Measurements from ENCODE around the gene SPIRE1. TPM values are rescaled to one million over a fixed set of nuclear protein-coding genes. Genes with fewer than 3 reads are reported as not detected.
A peak's percentile ranks its signal among the peaks of the same experiment; 100 is the strongest.

Gene SPIRE1
- total RNA-seq, 1 experiment from 2014 or later = 16.6 TPM

DNA sequence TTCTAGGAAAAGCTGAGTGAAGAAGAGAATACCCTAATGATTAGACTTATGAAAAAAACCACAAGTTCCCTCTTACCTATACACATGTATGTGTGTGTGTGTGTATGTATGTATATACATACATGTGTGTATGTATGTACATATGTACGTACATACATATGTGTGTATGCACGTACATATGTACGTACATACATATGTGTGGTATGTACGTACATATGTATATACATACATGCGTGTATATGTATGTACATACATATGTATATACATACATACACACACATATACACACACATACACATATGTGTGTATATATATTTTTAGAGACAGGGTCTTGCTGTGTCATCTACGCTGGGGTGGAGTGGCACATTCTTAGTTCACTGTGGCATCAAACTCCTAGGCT is 196.6 kb downstream of the SPIRE1 start:
- TF ChIP-seq, protein P1, sequence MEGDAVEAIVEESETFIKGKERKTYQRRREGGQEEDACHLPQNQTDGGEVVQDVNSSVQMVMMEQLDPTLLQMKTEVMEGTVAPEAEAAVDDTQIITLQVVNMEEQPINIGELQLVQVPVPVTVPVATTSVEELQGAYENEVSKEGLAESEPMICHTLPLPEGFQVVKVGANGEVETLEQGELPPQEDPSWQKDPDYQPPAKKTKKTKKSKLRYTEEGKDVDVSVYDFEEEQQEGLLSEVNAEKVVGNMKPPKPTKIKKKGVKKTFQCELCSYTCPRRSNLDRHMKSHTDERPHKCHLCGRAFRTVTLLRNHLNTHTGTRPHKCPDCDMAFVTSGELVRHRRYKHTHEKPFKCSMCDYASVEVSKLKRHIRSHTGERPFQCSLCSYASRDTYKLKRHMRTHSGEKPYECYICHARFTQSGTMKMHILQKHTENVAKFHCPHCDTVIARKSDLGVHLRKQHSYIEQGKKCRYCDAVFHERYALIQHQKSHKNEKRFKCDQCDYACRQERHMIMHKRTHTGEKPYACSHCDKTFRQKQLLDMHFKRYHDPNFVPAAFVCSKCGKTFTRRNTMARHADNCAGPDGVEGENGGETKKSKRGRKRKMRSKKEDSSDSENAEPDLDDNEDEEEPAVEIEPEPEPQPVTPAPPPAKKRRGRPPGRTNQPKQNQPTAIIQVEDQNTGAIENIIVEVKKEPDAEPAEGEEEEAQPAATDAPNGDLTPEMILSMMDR (conservative IDR thresholded peaks at IDR 0.05) = no peak
- no peak overlapping the region for H3K4ac ChIP-seq (ENCODE audit: low read depth, low read length)
- no peaks in the 10 kb centered on the region for H3K9me3 ChIP-seq (ENCODE audit: control insufficient read depth, low read depth, low read length)
- H3K23ac ChIP-seq (ENCODE audit: insufficient read length, low read depth, low read length) = no peak overlapping the region
- WGBS (ENCODE audit: extremely low coverage, insufficient read length, low lambda C conversion rate) = no CpG with 5 or more reads among the region's 6 CpGs
- H2BK120ac ChIP-seq (ENCODE audit: low read depth, low read length, poor library complexity, severe bottlenecking) = no peak overlapping the region
- H3K4me1 Mint-ChIP-seq = peaks cover 5 to 7% of the 10 kb centered on the region in 2 experiments
- H3K4me3 Mint-ChIP-seq = no peak overlapping the region
- H3K27ac ChIP-seq (ENCODE audit: insufficient read length, low read depth, low read length) = no peak overlapping the region
- H3K27me3 ChIP-seq (ENCODE audit: insufficient read depth, low read length) = no peaks in the 10 kb centered on the region
- H4K91ac ChIP-seq (ENCODE audit: insufficient read length, low read depth, low read length) = no peak overlapping the region
- no peak overlapping the region for H3K9ac ChIP-seq (ENCODE audit: extremely low read depth, insufficient read length, low read length)
- H3K23me2 ChIP-seq (ENCODE audit: insufficient read length, low read depth, low read length, poor library complexity, severe bottlenecking) = no peaks in the 10 kb centered on the region
- H3K18ac ChIP-seq (ENCODE audit: insufficient read length, low read depth, low read length) = no peak overlapping the region
- peaks cover 2 to 5% (median 4%) of the 10 kb centered on the region in 3 experiments; a peak in 4 of 7 replicates for H3K36me3 Mint-ChIP-seq (ENCODE audit: insufficient read depth in 1 of 3, low read depth in 3 of 3)
- no peak overlapping the region for H3K14ac ChIP-seq (ENCODE audit: insufficient read depth, low read length)
- H3K27me3 Mint-ChIP-seq (ENCODE audit: low read depth) = no peaks in the 10 kb centered on the region
- H2AK5ac ChIP-seq (ENCODE audit: insufficient read length, low read length) = no peak overlapping the region
- no peak overlapping the region for H2BK20ac ChIP-seq (ENCODE audit: low read depth, low read length, poor library complexity, severe bottlenecking)
- no peak overlapping the region for H2AFZ ChIP-seq (ENCODE audit: low read length)
- H3K4me2 ChIP-seq (ENCODE audit: insufficient read depth, insufficient read length, low read length) = no peak overlapping the region
- no peak overlapping the region for H2BK15ac ChIP-seq (ENCODE audit: low read depth, low read length)
- no peak overlapping the region for H4K8ac ChIP-seq (replicated peaks; ENCODE audit: insufficient read length, low read depth, low read length)
- no peaks in the 10 kb centered on the region for H3K79me1 ChIP-seq (ENCODE audit: insufficient read depth, low read depth, low read length, poor library complexity, severe bottlenecking)
- DNase-seq = no peak
- no peak overlapping the region for H3T11ph ChIP-seq (ENCODE audit: low read length)
- H3K79me2 ChIP-seq (ENCODE audit: insufficient read depth, low read length) = no peaks in the 10 kb centered on the region
- H4K20me1 ChIP-seq (ENCODE audit: control insufficient read depth, insufficient read depth, insufficient read length) = peaks cover 3% of the 10 kb centered on the region
- no peaks in the 10 kb centered on the region for H3K9me3 Mint-ChIP-seq
- H3K27ac Mint-ChIP-seq = peak overlapping the region in 1 of 3 experiments; percentile 76; a peak in 1 of 7 replicates
- H3K56ac ChIP-seq (ENCODE audit: insufficient read length, low read depth, low read length) = no peak overlapping the region
- H4K5ac ChIP-seq (ENCODE audit: insufficient read length, low read depth, low read length) = no peak overlapping the region
- H2BK5ac ChIP-seq (ENCODE audit: insufficient read length, low read length) = no peak overlapping the region
- H3K4me1 ChIP-seq (ENCODE audit: insufficient read depth, low read length) = no peaks in the 10 kb centered on the region
- no peak overlapping the region for H2BK12ac ChIP-seq (ENCODE audit: insufficient read length, low read depth, low read length)

Measured in H9 (cell line).